Measurements from ENCODE around the gene TRIM29.

- TF ChIP-seq, protein P1, sequence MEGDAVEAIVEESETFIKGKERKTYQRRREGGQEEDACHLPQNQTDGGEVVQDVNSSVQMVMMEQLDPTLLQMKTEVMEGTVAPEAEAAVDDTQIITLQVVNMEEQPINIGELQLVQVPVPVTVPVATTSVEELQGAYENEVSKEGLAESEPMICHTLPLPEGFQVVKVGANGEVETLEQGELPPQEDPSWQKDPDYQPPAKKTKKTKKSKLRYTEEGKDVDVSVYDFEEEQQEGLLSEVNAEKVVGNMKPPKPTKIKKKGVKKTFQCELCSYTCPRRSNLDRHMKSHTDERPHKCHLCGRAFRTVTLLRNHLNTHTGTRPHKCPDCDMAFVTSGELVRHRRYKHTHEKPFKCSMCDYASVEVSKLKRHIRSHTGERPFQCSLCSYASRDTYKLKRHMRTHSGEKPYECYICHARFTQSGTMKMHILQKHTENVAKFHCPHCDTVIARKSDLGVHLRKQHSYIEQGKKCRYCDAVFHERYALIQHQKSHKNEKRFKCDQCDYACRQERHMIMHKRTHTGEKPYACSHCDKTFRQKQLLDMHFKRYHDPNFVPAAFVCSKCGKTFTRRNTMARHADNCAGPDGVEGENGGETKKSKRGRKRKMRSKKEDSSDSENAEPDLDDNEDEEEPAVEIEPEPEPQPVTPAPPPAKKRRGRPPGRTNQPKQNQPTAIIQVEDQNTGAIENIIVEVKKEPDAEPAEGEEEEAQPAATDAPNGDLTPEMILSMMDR (conservative IDR thresholded peaks at IDR 0.05; ENCODE audit: low read depth in 2 of 2), result 0 out of 4 replicates have a peak, but pooled peaks of 1 of the 2 experiments have one; percentile 12
- TF ChIP-seq POLR2AphosphoS5 (IDR thresholded peaks at IDR 0.05; ENCODE audit: low read depth), result no peak
- TF ChIP-seq EZH2 (IDR thresholded peaks at IDR 0.05; ENCODE audit: low read depth, unreplicated experiment), result no peak
- TF ChIP-seq, protein P2, sequence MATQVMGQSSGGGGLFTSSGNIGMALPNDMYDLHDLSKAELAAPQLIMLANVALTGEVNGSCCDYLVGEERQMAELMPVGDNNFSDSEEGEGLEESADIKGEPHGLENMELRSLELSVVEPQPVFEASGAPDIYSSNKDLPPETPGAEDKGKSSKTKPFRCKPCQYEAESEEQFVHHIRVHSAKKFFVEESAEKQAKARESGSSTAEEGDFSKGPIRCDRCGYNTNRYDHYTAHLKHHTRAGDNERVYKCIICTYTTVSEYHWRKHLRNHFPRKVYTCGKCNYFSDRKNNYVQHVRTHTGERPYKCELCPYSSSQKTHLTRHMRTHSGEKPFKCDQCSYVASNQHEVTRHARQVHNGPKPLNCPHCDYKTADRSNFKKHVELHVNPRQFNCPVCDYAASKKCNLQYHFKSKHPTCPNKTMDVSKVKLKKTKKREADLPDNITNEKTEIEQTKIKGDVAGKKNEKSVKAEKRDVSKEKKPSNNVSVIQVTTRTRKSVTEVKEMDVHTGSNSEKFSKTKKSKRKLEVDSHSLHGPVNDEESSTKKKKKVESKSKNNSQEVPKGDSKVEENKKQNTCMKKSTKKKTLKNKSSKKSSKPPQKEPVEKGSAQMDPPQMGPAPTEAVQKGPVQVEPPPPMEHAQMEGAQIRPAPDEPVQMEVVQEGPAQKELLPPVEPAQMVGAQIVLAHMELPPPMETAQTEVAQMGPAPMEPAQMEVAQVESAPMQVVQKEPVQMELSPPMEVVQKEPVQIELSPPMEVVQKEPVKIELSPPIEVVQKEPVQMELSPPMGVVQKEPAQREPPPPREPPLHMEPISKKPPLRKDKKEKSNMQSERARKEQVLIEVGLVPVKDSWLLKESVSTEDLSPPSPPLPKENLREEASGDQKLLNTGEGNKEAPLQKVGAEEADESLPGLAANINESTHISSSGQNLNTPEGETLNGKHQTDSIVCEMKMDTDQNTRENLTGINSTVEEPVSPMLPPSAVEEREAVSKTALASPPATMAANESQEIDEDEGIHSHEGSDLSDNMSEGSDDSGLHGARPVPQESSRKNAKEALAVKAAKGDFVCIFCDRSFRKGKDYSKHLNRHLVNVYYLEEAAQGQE (IDR thresholded peaks at IDR 0.05; ENCODE audit: unreplicated experiment), result no peak
Measured at GRCh38 chr11:120141768-120142423, 4.0 kb upstream of the TRIM29 start.
